OCI-LY1 (cell line): ENCODE measurements around the gene IFT52.

Experiments
- EZH2 ChIP-seq: fragments of 200-600 bp; sonication (generic), shearing (Covaris generic); IDR thresholded peaks from 2 replicates; pipeline ENCODE4 v1.8.0; 2017; ENCODE audit warnings: borderline replicate concordance, mixed run types, mild to moderate bottlenecking, antibody characterized with exemption, low read length, moderate library complexity, mixed read lengths
- TF ChIP-seq, protein P1 (sequence below): fragments of 200-600 bp; sonication (generic), shearing (Covaris generic); IDR thresholded peaks from 2 replicates; pipeline ENCODE4 v1.5.1; 2017; ENCODE audit warnings: mild to moderate bottlenecking, antibody characterized with exemption, low read length, moderate library complexity, mixed read lengths

DNA sequence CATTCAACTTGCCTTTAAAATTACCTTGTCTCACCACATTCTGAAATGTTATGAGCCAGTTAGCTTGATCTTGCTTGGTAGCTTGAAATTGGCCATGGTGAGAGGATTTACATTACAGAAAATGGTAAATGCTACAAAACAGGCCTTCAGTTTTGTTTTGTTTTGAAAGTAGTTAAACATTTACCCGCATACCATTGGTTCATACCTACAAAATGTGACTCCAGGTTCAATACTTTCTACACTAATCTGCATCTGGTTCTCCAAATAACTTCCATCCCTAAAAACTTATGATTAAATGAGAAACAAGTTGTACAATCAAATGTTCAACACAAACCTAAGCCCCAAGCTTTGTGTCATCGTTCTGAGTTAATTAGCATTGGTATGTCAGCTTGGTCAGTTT, 45.7 kb downstream of the IFT52 start:
- no peak for TF ChIP-seq EZH2
- TF ChIP-seq, protein P1, sequence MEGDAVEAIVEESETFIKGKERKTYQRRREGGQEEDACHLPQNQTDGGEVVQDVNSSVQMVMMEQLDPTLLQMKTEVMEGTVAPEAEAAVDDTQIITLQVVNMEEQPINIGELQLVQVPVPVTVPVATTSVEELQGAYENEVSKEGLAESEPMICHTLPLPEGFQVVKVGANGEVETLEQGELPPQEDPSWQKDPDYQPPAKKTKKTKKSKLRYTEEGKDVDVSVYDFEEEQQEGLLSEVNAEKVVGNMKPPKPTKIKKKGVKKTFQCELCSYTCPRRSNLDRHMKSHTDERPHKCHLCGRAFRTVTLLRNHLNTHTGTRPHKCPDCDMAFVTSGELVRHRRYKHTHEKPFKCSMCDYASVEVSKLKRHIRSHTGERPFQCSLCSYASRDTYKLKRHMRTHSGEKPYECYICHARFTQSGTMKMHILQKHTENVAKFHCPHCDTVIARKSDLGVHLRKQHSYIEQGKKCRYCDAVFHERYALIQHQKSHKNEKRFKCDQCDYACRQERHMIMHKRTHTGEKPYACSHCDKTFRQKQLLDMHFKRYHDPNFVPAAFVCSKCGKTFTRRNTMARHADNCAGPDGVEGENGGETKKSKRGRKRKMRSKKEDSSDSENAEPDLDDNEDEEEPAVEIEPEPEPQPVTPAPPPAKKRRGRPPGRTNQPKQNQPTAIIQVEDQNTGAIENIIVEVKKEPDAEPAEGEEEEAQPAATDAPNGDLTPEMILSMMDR = no peak
